Prostate gland (tissue), 2 donors: ENCODE results near the gene ITPR1. TPM values are rescaled to one million over a fixed set of nuclear protein-coding genes. Genes with fewer than 3 reads are reported as not detected.
"Not testable (repeated sequence)": the region's sequence is repeated elsewhere in the genome, so short reads cannot be mapped to it uniquely, and the experiment has no call there.

ENCODE experiments used
- DNase-seq: peaks from one replicate; pipeline ENCODE4 v3.0.0-alpha.2; 2019; ENCODE audit warnings: low spot score
- H3K27ac ChIP-seq, 2 donors: fragments of 200-600 bp; sonication (generic); 2 replicates each; pipeline ENCODE4 v1.5.1; 2017 to 2019
- H3K27me3 ChIP-seq: fragments of 200-600 bp; sonication (generic); replicated peaks from 2 replicates; pipeline ENCODE4 v1.5.1; 2019; ENCODE audit not compliant: insufficient read depth
- H3K36me3 ChIP-seq, 2 donors: fragments of 200-600 bp; sonication (generic); 1 replicate in 1 of 2; 2 replicates in 1 of 2; pipeline versions ENCODE4 v1.5.1 to v1.8.1; 2017 to 2019
- H3K4me1 ChIP-seq: fragments of 200-600 bp; sonication (generic); replicated peaks from 2 replicates; pipeline ENCODE4 v1.5.1; 2019
- H3K4me3 ChIP-seq, 2 donors: fragments of 200-600 bp; sonication (generic); 2 replicates each; pipeline ENCODE4 v1.5.1; 2017 to 2019
- H3K9me3 ChIP-seq: fragments of 200-600 bp; sonication (generic); 2 replicates; pipeline ENCODE4 v1.5.1; 2017
- POLR2A ChIP-seq: fragments of 450-650 bp; IDR thresholded peaks from one replicate; pipeline ENCODE4 v1.6.1; 2016; ENCODE audit warnings: antibody characterized with exemption, mild to moderate bottlenecking
- POLR2AphosphoS5 ChIP-seq: sonication (generic); formaldehyde crosslinking; IDR thresholded peaks from one replicate; pipeline ENCODE4 v1.6.1; 2017; ENCODE audit warnings: antibody characterized with exemption
- WGBS: methylation state at CpG from one replicate; pipeline ENCODE4 v1.1.5; 2018; 5-methylcytosine and 5-hydroxymethylcytosine counted together
- intact Hi-C: fragments of 100-400 bp; cut with DNase I; formaldehyde crosslinking; loops from one replicate; pipeline ENCODE4 v1.14.2; 2022
- total RNA-seq, 2 donors: library from RNA; depleted of rRNA; stranded (reverse); fragments of >200 nt; gene quantifications; one replicate each; pipeline ENCODE4 v1.1.0, GENCODE V29; 2016
- TF ChIP-seq, protein P1 (sequence below), 4 experiments: fragments of 200-600 bp in 2 of 4; fragments of 450-650 bp in 2 of 4; sonication (generic) in 2 of 4; IDR thresholded peaks; 1 replicate in 3 of 4; 2 replicates in 1 of 4; pipeline ENCODE4 v1.5.1; 2016 to 2019; ENCODE audit warnings: antibody characterized with exemption in 4 of 4, mild to moderate bottlenecking in 2 of 4, moderate library complexity in 2 of 4

The ITPR1 gene
- 100 to 1,000 TPM in 1 of 2 donors, 10 to 100 TPM in 1; 80.0 to 126 TPM for total RNA-seq

DNA sequence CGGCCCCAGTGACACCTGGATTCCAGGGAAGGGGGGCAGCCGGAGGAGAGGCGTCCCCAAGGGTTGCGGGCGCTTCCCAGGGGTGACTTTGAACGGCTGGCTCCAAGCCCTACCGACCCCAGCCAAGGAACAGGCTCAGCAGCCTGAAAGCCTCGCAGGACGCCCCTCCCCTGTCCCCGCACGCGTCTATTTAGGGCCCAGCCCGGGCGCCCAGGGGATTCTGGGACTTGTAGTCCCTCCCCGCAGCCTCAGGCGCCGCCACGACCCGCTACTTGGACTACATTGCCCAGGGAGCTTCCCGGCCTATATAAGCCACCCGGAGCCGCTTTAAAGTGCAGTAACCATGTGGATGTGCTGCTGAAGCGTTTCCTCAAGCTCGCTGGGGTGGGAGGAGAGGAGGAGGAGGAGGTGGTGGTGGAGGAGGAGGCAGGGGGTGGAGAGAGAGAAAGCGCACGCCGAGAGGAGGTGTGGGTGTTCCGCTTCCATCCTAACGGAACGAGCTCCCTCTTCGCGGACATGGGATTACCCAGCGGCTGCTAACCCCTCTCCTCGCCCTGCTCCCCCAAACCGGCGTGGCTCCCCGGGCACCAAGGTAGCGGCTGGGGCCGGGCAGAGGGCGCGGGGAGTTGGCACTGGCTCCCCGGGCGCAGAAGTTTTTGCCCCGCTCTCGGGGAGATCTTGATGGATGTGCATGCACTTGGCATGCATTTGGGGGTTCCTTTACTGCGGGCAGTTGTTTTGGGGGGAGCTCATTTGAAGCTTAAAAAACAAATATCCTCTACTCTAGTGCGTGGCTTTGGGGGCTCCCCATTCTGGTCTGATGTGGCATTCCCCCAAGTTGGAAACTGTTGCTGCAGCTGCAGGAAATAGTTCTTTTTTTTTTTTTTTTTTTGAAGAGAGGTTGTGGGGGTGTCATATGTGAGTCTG lies at the start of gene ITPR1:
Gene ITPR1 (plus strand): TSS at position 335 of the 927 bp plus-strand sequence. CDS start 23,144 bp downstream, outside the sequence.
- WGBS: under 1% methylated on average over 41 of the region's 47 CpGs
- TF ChIP-seq, protein P1, sequence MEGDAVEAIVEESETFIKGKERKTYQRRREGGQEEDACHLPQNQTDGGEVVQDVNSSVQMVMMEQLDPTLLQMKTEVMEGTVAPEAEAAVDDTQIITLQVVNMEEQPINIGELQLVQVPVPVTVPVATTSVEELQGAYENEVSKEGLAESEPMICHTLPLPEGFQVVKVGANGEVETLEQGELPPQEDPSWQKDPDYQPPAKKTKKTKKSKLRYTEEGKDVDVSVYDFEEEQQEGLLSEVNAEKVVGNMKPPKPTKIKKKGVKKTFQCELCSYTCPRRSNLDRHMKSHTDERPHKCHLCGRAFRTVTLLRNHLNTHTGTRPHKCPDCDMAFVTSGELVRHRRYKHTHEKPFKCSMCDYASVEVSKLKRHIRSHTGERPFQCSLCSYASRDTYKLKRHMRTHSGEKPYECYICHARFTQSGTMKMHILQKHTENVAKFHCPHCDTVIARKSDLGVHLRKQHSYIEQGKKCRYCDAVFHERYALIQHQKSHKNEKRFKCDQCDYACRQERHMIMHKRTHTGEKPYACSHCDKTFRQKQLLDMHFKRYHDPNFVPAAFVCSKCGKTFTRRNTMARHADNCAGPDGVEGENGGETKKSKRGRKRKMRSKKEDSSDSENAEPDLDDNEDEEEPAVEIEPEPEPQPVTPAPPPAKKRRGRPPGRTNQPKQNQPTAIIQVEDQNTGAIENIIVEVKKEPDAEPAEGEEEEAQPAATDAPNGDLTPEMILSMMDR (IDR thresholded peaks at IDR 0.05): peak in 2 of 4 experiments; percentile 33 to 49
- peak; percentile 100 for TF ChIP-seq POLR2AphosphoS5
- TF ChIP-seq POLR2A: peak; percentile 99
- intact Hi-C loops: loop anchor here (5.0 kb wide), 3 partner anchors 139 to 186 kb away; no protein-coding TSS in a partner anchor

DNA sequence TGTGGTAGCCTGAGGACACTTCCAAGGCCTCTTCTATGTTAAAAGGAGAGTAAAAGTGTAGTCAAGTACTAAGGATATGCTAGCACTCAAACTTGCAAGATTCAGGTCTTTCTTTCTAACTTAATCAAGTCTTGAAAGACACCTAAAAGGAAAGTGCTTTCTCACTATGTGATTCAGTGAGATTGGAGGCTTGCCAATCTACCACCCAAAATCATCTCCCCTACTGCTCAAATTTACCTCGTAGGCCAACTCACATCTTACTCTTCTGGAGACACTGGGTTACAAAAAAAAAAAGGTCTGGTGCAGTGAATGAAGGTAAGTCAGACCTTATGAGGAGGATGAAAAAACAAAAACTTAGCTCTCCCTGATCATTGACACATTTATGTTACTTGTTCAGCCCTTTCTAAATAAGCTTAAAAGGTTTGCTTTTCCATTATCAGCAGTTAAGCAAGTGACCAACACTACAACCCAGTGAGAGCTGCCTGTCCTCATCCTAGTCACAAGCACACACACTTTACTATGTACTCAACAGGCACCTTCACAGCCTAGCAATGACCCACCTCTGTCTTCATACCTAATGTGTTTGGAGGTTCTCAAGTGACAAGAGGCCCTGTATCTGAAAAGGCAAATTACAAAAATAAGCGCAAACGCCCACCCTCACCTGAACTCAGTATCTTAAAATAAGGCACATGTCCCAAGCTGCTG lies 45.7 kb upstream of the ITPR1 start:
- no peaks in the 10 kb centered on the region for H3K36me3 ChIP-seq
- intact Hi-C loops: no loop called here
- no peaks in the 10 kb centered on the region for H3K4me1 ChIP-seq
- WGBS: 80% methylated on average over 3 of the region's 3 CpGs
- no peaks in the 10 kb centered on the region for H3K9me3 ChIP-seq
- no peaks in the 10 kb centered on the region for H3K27me3 ChIP-seq
- no peak for DNase-seq
- TF ChIP-seq POLR2AphosphoS5 (no peak), POLR2A (no peak)
- TF ChIP-seq, protein P1 (IDR thresholded peaks at IDR 0.05): no peak
- H3K27ac ChIP-seq: no peak overlapping the region
- H3K4me3 ChIP-seq: no peak overlapping the region

More for the DNA sequence above, at the start of gene ITPR1:
- Histone ChIP-seq H3K4me1 (no peaks in the 10 kb centered on the region), H3K27me3 (no peaks in the 10 kb centered on the region), H3K4me3 (peak within 1 kb of the TSS; percentile 71 to 72), H3K27ac (peak within 1 kb of the TSS; percentile 88 to 91), H3K36me3 (no peaks in the 10 kb centered on the region), H3K9me3 (no peaks in the 10 kb centered on the region)
- peak; percentile 98 for DNase-seq

DNA sequence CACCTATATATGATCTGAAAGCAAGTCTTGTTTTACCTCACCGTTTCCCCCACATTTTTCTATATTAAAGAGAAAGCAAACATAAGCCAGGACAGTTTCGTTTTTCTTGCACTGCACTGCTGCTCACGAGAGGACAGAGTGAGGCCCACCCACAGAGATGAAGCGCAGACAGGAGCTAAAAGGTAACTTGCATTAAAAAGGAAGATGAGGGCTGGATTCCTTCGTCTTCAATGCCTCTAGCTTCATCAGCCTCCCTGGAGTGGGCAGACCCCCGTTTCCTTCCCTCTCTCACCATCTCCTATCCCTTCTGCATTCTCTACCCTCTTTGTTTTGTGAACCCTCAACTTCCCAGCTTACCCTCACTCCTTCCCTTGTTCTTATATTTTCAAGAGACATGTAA lies 45.0 kb upstream of the ITPR1 start:
- WGBS: 65% methylated on average over 6 of the region's 6 CpGs
- intact Hi-C loops: no loop called here
- no peaks in the 10 kb centered on the region for H3K4me1 ChIP-seq
- H3K27ac ChIP-seq: no peak overlapping the region
- H3K36me3 ChIP-seq: no peaks in the 10 kb centered on the region
- H3K4me3 ChIP-seq: no peak overlapping the region
- DNase-seq: no peak
- H3K9me3 ChIP-seq: no peaks in the 10 kb centered on the region
- no peaks in the 10 kb centered on the region for H3K27me3 ChIP-seq
- TF ChIP-seq POLR2AphosphoS5 (no peak), POLR2A (no peak)
- TF ChIP-seq, protein P1 (IDR thresholded peaks at IDR 0.05): no peak

DNA sequence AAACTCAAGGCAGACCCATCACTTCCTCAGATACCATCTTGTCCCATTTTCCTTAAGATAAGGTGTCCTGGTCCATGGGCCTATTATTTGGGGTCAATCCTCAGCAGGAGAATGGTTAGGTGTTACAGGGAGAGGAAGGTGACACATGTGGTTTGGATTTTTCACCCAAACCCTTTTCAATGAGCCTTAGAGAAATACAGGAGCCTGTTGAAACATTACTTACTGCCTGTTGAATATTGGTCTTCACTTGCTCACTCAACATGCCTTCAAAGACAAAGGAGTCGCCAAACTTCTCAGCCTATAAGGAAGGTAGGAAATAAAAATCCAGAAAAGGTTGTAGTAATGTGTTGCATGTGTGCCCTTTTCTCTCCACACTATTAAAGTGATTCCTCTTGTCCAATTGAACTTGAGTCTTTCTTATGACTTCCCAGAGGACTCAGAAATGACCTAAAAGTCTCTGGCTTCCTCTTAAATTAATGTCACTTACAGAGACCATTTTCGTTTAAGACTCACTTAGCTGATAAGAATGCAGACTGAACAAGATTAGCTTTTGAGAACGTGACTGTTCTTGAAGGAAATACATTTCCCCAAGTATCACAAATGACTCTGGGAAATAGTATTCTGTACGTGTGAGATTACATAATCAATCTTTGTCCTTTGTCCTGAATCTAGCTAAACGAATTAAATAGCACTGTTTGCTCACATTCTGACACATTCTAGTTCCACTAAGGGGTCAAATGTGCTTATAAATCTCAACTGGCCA lies 43.9 kb upstream of the ITPR1 start:
- no peak overlapping the region for H3K4me3 ChIP-seq
- TF ChIP-seq POLR2AphosphoS5 (no peak), POLR2A (no peak)

DNA sequence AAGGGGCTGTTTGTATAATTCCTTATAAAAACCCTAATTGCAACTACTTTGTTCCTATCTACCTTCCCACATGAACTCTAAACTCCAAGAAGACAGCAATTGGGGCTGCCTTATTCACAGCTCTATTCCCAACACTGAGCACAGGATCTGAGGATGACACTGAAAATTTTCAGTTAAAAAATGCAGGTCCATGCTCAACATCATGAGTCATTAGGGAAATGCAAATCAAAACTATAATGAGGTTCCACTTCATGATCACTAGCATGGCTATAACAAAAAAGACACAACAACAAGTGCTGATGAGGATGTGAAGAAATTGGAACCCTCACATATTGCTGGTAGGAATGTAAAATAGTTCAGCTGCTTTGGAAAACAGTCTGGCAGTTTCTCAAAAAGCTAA lies 39.0 kb upstream of the ITPR1 start:
- no peaks in the 10 kb centered on the region for H3K27me3 ChIP-seq
- intact Hi-C loops: no loop called here
- no peaks in the 10 kb centered on the region for H3K36me3 ChIP-seq
- TF ChIP-seq POLR2A (no peak), POLR2AphosphoS5 (no peak)
- TF ChIP-seq, protein P1 (IDR thresholded peaks at IDR 0.05): no peak
- no peak for DNase-seq
- no peaks in the 10 kb centered on the region for H3K9me3 ChIP-seq
- H3K27ac ChIP-seq: no peak overlapping the region
- H3K4me3 ChIP-seq: no peak overlapping the region
- no peaks in the 10 kb centered on the region for H3K4me1 ChIP-seq

More for the DNA sequence above, 43.9 kb upstream of the ITPR1 start:
- intact Hi-C loops: no loop called here
- Histone ChIP-seq H3K4me1 (no peaks in the 10 kb centered on the region), H3K36me3 (no peaks in the 10 kb centered on the region), H3K9me3 (no peaks in the 10 kb centered on the region), H3K27ac (no peak overlapping the region), H3K27me3 (no peaks in the 10 kb centered on the region)
- no peak for DNase-seq
- 74% methylated on average over 5 of the region's 5 CpGs for WGBS

DNA sequence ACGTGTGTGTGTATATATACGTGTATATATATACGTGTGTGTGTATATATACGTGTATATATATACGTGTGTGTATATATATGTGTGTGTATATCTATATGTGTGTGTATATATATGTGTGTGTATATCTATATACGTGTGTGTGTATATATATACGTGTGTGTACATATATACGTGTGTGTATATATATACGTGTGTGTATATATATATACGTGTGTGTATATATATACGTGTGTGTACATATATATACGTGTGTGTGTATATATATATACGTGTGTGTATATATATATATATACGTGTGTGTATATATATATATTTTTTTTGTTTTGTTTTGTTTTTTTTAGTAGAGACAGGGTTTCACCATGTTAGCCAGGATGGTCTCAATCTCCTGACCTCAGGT lies 36.4 kb upstream of the ITPR1 start:
- H3K36me3 ChIP-seq, intact Hi-C loops, H3K27me3 ChIP-seq, H3K27ac ChIP-seq, H3K4me3 ChIP-seq, H3K4me1 ChIP-seq, H3K9me3 ChIP-seq, DNase-seq: not testable (repeated sequence)
- WGBS: 82% methylated on average over 14 of the region's 14 CpGs
